Thyroid gland (tissue), 4 donors: ENCODE results near the gene ARMC5. TPM values are rescaled to one million over a fixed set of nuclear protein-coding genes. Genes with fewer than 3 reads are reported as not detected.

Source experiments
- DNase-seq, 2 donors: peaks; one replicate each; pipeline ENCODE4 v3.0.0-alpha.2; 2019
- H3K27ac ChIP-seq, 3 donors: fragments of 200-600 bp; sonication (generic); 1 replicate in 2 of 3; 2 replicates in 1 of 3; pipeline ENCODE4 v1.5.1; 2016 to 2019; ENCODE audit warnings: mild to moderate bottlenecking in 1 of 3, moderate library complexity in 1 of 3
- H3K27me3 ChIP-seq: fragments of 200-600 bp; sonication (generic); one replicate; pipeline ENCODE4 v1.5.1; 2019
- H3K36me3 ChIP-seq, 2 donors: fragments of 200-600 bp; sonication (generic); one replicate each; pipeline ENCODE4 v1.5.1; 2016 to 2019
- H3K4me1 ChIP-seq, 2 donors: fragments of 200-600 bp; sonication (generic); one replicate each; pipeline ENCODE4 v1.5.1; 2017 to 2019
- H3K4me3 ChIP-seq, 3 donors: fragments of 200-600 bp; sonication (generic); replicated peaks in 1 of 3; 1 replicate in 2 of 3; 2 replicates in 1 of 3; pipeline ENCODE4 v1.5.1; 2016; ENCODE audit warnings: mild to moderate bottlenecking in 1 of 3
- H3K9me3 ChIP-seq: fragments of 200-600 bp; sonication (generic); one replicate; pipeline ENCODE4 v1.5.1; 2017
- CTCF ChIP-seq, 6 experiments: fragments of 200-600 bp in 3 of 6; fragments of 450-650 bp in 3 of 6; sonication (generic) in 3 of 6; IDR thresholded peaks; one replicate each; pipeline ENCODE4 v1.5.1; 2016 to 2019; ENCODE audit warnings: antibody characterized with exemption in 6 of 6, mild to moderate bottlenecking in 2 of 6, inconsistent platforms in 1 of 6, moderate library complexity in 1 of 6
- POLR2A ChIP-seq, 2 donors: fragments of 450-650 bp; IDR thresholded peaks; one replicate each; pipeline ENCODE4 v1.6.1; 2017; ENCODE audit warnings: antibody characterized with exemption in 2 of 2, mild to moderate bottlenecking in 2 of 2, moderate library complexity in 1 of 2
- WGBS, 2 donors: methylation state at CpG; one replicate each; pipeline ENCODE4 v1.1.5; 2017; 5-methylcytosine and 5-hydroxymethylcytosine counted together
- intact Hi-C: fragments of 100-400 bp; cut with DNase I; formaldehyde crosslinking; loops from one replicate; pipeline ENCODE4 v1.15.1; 2023
- total RNA-seq, 4 donors: library from RNA; depleted of rRNA; stranded (reverse); fragments of >200 nt; gene quantifications; one replicate each; pipeline ENCODE4 v1.2.3, GENCODE V29; 2016

Gene ARMC5
- total RNA-seq, 4 donors from 2014 or later, result 13.2 to 18.0 (median 15.3) TPM

DNA sequence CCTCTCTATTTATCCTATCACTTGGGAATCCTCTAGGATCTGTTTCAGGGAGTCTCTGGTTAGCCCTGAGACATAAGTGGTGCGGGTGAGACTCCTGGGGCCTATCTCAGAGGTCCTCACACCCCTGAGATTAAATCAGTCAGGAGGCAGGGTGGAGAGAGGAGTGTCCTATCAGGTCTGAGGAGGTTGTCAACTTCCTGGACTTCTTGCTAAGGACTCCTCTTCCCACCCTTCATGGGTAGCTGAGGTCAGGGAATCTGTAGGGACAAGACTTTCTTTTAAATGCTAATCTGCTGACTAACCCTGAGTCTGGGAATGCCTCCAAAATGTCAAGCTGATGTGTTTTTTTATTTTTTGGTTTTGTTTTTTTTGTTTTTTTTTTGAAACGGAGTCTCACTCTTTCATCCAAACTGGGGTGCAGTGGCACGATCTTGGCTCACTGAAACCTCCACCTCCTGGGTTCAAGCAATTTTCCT, 6.6 kb upstream of the ARMC5 start:
- H3K9me3 ChIP-seq, result no peaks in the 10 kb centered on the region
- no peaks in the 10 kb centered on the region for H3K27me3 ChIP-seq
- TF ChIP-seq POLR2A (IDR thresholded peaks at IDR 0.05) (no peak), CTCF (IDR thresholded peaks at IDR 0.05) (no peak)
- peak in 1 of 2 donors; percentile 32 for DNase-seq
- no peak overlapping the region for H3K4me3 ChIP-seq
- no peaks in the 10 kb centered on the region for H3K36me3 ChIP-seq
- intact Hi-C loops, result no loop called here
- H3K27ac ChIP-seq, result peak overlapping the region; percentile 37 to 69 (median 58)
- WGBS, 2 donors, result 45 to 46% methylated on average over 3 of the region's 3 CpGs
- H3K4me1 ChIP-seq, result peaks cover 45 to 57% of the 10 kb centered on the region in 2 donors

DNA sequence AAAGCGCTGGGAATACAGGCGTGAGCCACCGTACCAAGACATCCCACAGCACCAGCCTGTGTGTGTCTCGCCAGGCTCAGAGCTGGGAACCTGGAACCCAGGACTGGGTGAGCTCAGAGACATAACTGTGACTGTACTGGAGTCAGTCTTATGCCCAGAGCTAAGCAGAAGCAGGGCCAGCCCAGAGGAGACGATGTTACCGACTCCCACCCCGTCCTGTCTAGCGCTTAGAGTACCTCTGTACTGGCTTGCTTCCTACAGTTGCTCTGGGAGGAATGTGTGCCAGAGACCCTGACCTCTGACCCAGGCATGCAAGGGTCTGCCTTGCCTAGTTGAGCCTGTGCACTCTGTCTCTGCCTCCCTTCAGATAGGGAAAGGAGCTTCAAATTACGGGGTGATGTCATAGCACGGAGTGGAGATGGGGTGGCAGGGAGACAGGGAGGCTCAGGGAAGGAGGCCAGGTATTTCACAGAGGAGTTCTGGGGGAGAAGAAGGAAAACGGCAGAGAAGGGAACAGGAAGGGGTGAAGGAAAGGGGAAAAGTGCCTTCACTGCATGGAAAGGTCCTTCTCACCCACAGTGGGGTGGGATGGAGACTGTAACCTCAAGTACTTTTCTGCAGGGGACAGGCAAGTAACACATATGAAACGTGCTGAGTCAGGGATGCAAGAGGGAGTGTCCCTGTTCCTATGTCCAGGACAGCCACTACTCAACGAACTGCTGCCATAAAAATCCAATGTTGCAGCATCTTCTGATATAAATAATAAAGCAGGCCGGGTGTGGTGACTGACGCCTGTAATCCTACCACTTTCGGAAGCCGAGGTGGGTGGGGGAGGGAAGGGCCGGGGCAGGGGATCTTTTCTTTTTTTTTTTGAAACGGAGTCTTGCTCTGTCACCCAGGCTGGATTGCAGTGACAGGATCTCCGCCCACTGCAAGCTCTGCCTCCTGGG, 5.8 kb upstream of the ARMC5 start:
- H3K9me3 ChIP-seq, result no peaks in the 10 kb centered on the region
- peak; percentile 54 to 59 for DNase-seq
- H3K36me3 ChIP-seq, result no peaks in the 10 kb centered on the region
- TF ChIP-seq CTCF (IDR thresholded peaks at IDR 0.05), result no peak
- TF ChIP-seq POLR2A (IDR thresholded peaks at IDR 0.05), result no peak
- H3K4me1 ChIP-seq, result peaks cover 49 to 60% of the 10 kb centered on the region in 2 donors
- H3K4me3 ChIP-seq, result no peak overlapping the region
- intact Hi-C loops, result no loop called here
- WGBS, 2 donors, result 47 to 57% methylated on average over 16 to 20 of the region's 20 CpGs
- peak overlapping the region; percentile 6 to 69 (median 58) for H3K27ac ChIP-seq
- no peaks in the 10 kb centered on the region for H3K27me3 ChIP-seq

DNA sequence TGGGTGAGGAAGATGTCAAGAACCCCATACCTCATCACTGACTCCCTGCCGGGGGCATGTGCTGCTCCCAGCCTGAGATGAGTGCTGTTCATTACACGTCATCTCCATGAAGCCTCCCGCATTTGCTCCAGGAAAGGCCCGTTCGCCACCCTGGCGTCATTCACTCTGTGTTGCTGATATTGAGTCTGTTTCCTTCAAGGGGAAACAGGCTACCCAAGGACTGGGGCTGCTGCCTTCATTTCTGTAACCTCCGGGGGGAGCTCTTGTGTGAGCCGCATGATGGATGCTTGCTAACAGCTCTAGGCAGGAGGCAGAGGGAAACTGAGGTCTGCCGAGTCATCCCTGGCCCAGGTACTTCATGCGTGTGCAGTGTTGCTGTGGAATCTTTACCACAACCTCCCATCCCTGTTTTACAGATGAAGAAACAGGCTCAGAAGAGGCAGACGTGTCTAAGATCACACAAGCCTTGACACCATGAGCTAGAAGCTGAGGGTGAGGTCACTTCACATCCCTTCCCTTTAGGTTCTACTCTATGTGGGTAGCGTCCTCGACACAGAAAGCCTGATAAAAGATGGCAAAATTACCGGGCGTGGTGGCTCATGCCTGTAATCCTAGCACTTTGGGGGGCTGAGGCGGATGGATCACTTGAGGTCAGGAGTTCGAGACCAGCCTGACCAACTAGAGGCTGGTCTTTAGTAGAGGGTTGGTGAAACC, 3.5 kb upstream of the ARMC5 start:
- no peak overlapping the region for H3K4me3 ChIP-seq
- no peaks in the 10 kb centered on the region for H3K27me3 ChIP-seq
- H3K9me3 ChIP-seq, result no peaks in the 10 kb centered on the region
- H3K27ac ChIP-seq, result no peak overlapping the region
- DNase-seq, result no peak
- 82 to 86% methylated on average over 15 to 17 of the region's 17 CpGs for WGBS, 2 donors
- H3K4me1 ChIP-seq, result peaks cover 55 to 69% of the 10 kb centered on the region in 2 donors
- TF ChIP-seq CTCF (IDR thresholded peaks at IDR 0.05), result no peak
- no peak for TF ChIP-seq POLR2A (IDR thresholded peaks at IDR 0.05)
- no peaks in the 10 kb centered on the region for H3K36me3 ChIP-seq
- intact Hi-C loops, result no loop called here

- H3K4me3 ChIP-seq, result no peak overlapping the region
- TF ChIP-seq CTCF (IDR thresholded peaks at IDR 0.05), result no peak
- TF ChIP-seq POLR2A (IDR thresholded peaks at IDR 0.05), result no peak
- H3K4me1 ChIP-seq, result peaks cover 49 to 64% of the 10 kb centered on the region in 2 donors
- H3K9me3 ChIP-seq, result no peaks in the 10 kb centered on the region
- WGBS, 2 donors, result 75 to 80% methylated on average over 6 to 8 of the region's 8 CpGs
- no peaks in the 10 kb centered on the region for H3K27me3 ChIP-seq
- no peak for DNase-seq
- H3K36me3 ChIP-seq, result peaks cover 0 to 3% of the 10 kb centered on the region in 2 donors
- H3K27ac ChIP-seq, result no peak overlapping the region
- intact Hi-C loops, result no loop called here
Observed at GRCh38 chr16:31456988-31457360, 2.3 kb upstream of the ARMC5 start.
